Heart left ventricle (tissue), 13 donors: ENCODE measurements around the gene SEC24A.

Experiments
- CTCF ChIP-seq, 12 donors: fragments of 200-600 bp; sonication (generic) in 4 of 12; IDR thresholded peaks; one replicate each; pipeline versions ENCODE4 v1.5.0 to v1.8.0; 2018 to 2022; ENCODE audit warnings: antibody characterized with exemption in 12 of 12, mild to moderate bottlenecking in 5 of 12
- POLR2A ChIP-seq, 2 donors: fragments of 450-650 bp; IDR thresholded peaks; one replicate each; pipeline ENCODE4 v1.6.1; 2017; ENCODE audit warnings: antibody characterized with exemption in 2 of 2, mild to moderate bottlenecking in 2 of 2, moderate library complexity in 2 of 2
- donor health status: ischemic (EF 13 %, LVEDD 7.1; RV severe dilation, severe dysfunction).
- donor health status: DM: no; HTN: yes; CAD: no.
- donor health status: DM: no; HTN: no; CAD: no.
- donor health status: ischemic (EF 25% LVEDD 6.9; RV normal size, moderate dysfunction).
- donor health status: ischemic (EF 25% LVEDD 5.7; RV mildly dilated, moderate dysfunction).
- donor health status: ischemic (EF 35%, LVEDD 5.7; RV mildly dilated, moderate dysfunction).
- donor health status: nonischemic (EF 11% LVEDD 7.7; RV severe dilation, severe dysfunction).
- donor health status: DM: yes; HTN: yes; CAD: no.
- donor health status: PGD.
- donor health status: ischemic (EF 29% LVEDD 5.4; RV normal size, mild dysfunction).
- donor health status: nonischemic (EF 23%, LVEDD 6.1; RV moderate dilation, normal function).

- TF ChIP-seq CTCF (IDR thresholded peaks at IDR 0.05) (no peak), POLR2A (IDR thresholded peaks at IDR 0.05) (no peak)
Observed at GRCh38 chr5:134659456-134659855, 10.9 kb downstream of the SEC24A start.
